NOMO-1 treated with DMSO at 0.1 percent for 48 hours (cell line): Measurements from ENCODE around the gene SAP30BP.

ENCODE experiments used
- DNase-seq: peaks from one replicate; lab custom pipeline; 2025; ENCODE audit not compliant: unreplicated experiment; lab: John Stamatoyannopoulos, UW

The SAP30BP gene

GRCh38 chr17:75755990-75756389 is 88.9 kb downstream of the SAP30BP start:
- no peak for DNase-seq

- DNase-seq = no peak
These were observed 89.4 kb downstream of the SAP30BP start for GRCh38 chr17:75756451-75757085.

- no peak for DNase-seq
These were observed 90.0 kb downstream of the SAP30BP start for GRCh38 chr17:75757086-75757681.
